ENCODE results near the gene MNAT1.

The MNAT1 gene

DNA sequence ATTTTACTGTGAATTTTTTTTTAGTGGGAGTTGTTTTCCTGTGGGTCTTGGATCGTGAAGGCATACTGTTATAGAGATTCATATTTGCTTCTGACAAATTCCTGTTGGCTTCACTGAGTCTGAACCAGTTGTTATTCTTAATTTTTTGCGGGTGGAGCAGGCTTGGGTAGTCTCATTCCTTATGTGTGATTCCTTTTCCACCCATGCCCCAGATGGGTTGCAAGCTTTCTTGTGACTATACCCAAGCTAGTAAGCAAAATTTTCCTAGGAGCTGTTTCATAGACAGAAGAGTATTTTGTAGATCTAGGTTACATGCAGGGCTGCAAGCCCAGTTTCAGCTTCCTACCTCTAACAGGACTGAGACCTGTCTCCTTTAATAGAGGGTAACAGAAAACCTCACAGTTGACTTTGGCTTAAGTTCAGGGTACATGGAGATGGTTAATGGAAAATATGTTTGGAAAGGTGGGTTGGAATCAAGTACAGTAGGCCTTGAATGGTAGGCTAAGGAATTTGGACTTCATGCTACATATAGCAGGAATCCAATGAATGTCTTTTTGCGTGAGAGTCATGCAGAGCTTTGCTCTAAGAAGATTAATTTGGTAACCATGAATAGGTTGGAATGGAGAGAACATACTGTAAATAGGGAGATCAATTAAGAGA, 217.3 kb downstream of the MNAT1 start:
- Histone ChIP-seq H3K9me3 (no peaks in the 10 kb centered on the region), H3K4me3 (ENCODE audit: low read depth in 1 of 2, low read length in 1 of 2) (no peak overlapping the region), H3K4me1 (ENCODE audit: control insufficient read depth in 1 of 2, insufficient read depth in 1 of 2, low read depth in 1 of 2, low read length in 1 of 2) (peaks cover 8 to 17% of the 10 kb centered on the region in 2 experiments), H3K36me3 (no peaks in the 10 kb centered on the region), H3K27ac (no peak overlapping the region), H3K27me3 (no peaks in the 10 kb centered on the region)
- TF ChIP-seq, protein P1, sequence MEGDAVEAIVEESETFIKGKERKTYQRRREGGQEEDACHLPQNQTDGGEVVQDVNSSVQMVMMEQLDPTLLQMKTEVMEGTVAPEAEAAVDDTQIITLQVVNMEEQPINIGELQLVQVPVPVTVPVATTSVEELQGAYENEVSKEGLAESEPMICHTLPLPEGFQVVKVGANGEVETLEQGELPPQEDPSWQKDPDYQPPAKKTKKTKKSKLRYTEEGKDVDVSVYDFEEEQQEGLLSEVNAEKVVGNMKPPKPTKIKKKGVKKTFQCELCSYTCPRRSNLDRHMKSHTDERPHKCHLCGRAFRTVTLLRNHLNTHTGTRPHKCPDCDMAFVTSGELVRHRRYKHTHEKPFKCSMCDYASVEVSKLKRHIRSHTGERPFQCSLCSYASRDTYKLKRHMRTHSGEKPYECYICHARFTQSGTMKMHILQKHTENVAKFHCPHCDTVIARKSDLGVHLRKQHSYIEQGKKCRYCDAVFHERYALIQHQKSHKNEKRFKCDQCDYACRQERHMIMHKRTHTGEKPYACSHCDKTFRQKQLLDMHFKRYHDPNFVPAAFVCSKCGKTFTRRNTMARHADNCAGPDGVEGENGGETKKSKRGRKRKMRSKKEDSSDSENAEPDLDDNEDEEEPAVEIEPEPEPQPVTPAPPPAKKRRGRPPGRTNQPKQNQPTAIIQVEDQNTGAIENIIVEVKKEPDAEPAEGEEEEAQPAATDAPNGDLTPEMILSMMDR (IDR thresholded peaks at IDR 0.05), result no peak

DNA sequence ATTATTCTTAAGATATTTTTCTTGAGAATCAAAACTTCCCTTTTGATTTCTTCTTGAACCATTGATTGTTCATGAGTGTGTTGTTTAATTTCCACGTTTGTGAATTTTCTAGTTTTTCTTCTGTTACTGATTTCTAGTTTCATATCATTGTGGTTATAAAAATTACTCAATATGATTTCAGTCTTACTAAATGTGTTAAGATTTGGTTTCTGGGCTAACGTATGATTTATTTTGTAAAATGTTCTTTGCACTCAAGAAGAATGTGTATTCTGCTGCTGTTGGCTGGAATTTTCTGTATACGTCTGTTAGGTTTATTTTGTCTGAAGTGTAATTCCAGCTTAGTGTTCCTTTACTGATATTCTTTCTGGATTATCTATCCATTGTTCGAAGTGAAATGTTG, 221.6 kb downstream of the MNAT1 start:
- no peak overlapping the region for H3K4me3 ChIP-seq (ENCODE audit: low read depth in 1 of 2, low read length in 1 of 2)
- H3K4me1 ChIP-seq (ENCODE audit: control insufficient read depth in 1 of 2, insufficient read depth in 1 of 2, low read depth in 1 of 2, low read length in 1 of 2), result no peaks in the 10 kb centered on the region
- TF ChIP-seq, protein P1 (IDR thresholded peaks at IDR 0.05), result no peak
- H3K36me3 ChIP-seq, result no peaks in the 10 kb centered on the region
- H3K27ac ChIP-seq, result no peak overlapping the region
- H3K9me3 ChIP-seq, result peaks cover 15% of the 10 kb centered on the region
- H3K27me3 ChIP-seq, result no peaks in the 10 kb centered on the region

DNA sequence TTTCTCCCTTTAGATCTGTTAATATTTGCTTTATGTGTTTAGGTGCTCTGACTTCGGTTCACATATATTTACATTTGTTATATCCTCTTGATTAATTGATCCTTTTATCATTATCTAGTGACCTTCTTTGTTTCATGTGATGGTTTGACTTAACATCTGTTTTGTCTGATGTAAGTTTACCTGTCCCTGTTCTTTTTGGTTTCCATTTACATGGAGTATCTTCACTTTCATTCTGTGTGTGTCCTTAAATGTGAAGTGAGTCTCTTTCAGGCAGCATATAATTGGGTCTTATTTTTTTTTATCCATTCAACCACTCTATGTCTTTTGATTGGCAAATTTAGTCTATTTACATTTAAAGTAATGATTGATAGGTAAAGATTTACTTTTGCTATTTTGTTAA, 222.1 kb downstream of the MNAT1 start:
- Histone ChIP-seq H3K27me3 (no peaks in the 10 kb centered on the region), H3K27ac (no peak overlapping the region), H3K9me3 (peaks cover 15% of the 10 kb centered on the region), H3K36me3 (no peaks in the 10 kb centered on the region), H3K4me3 (ENCODE audit: low read depth in 1 of 2, low read length in 1 of 2) (no peak overlapping the region), H3K4me1 (ENCODE audit: control insufficient read depth in 1 of 2, insufficient read depth in 1 of 2, low read depth in 1 of 2, low read length in 1 of 2) (no peaks in the 10 kb centered on the region)
- TF ChIP-seq, protein P1 (IDR thresholded peaks at IDR 0.05), result no peak

DNA sequence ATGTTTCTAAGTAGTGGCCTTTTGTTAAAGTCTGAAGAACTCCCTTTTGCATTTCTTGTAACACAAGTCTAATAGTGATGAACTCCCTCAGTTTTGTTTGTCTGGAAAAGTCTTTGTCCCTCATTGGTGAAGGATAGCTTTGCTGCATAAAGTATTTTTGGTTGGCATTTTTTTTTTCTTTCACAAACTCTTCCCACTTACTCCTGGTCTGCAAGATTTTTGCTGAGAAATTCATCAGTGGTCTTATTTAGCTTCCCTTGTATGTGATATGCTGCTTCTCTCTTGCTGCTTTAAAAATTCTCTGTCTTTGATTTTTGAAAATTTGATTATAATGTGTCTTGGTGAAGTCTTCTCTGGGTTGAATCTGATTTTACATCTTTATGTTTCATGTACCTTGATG, 223.6 kb downstream of the MNAT1 start:
- Histone ChIP-seq H3K9me3 (peaks cover 15% of the 10 kb centered on the region), H3K27ac (no peak overlapping the region), H3K36me3 (no peaks in the 10 kb centered on the region), H3K4me1 (ENCODE audit: control insufficient read depth in 1 of 2, insufficient read depth in 1 of 2, low read depth in 1 of 2, low read length in 1 of 2) (no peaks in the 10 kb centered on the region), H3K4me3 (ENCODE audit: low read depth in 1 of 2, low read length in 1 of 2) (no peak overlapping the region), H3K27me3 (no peaks in the 10 kb centered on the region)
- TF ChIP-seq, protein P1 (IDR thresholded peaks at IDR 0.05), result no peak

DNA sequence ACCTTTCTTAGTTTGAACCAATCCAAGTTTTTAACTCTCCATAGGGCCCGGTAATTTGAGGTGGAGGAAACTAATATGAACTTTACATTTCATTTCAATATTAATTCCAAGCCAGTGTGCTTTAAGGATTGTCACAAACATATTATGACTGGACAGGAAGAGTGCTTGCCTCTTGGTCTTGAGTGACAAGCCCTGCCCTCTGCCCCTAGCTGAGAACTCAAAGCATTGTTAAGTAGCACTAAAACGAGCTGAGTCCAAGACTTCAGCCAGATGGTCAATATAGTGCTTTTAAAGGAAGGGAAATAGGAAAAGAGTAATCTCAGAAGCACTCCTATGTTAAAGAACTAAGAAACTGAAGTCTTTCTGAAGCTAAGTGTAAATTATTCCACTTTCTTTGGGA, 229.2 kb downstream of the MNAT1 start:
- Histone ChIP-seq H3K27me3 (no peaks in the 10 kb centered on the region), H3K4me1 (ENCODE audit: control insufficient read depth in 1 of 2, insufficient read depth in 1 of 2, low read depth in 1 of 2, low read length in 1 of 2) (no peaks in the 10 kb centered on the region), H3K4me3 (ENCODE audit: low read depth in 1 of 2, low read length in 1 of 2) (no peak overlapping the region), H3K9me3 (peaks cover 5% of the 10 kb centered on the region), H3K36me3 (no peaks in the 10 kb centered on the region), H3K27ac (no peak overlapping the region)
- TF ChIP-seq, protein P1 (IDR thresholded peaks at IDR 0.05), result no peak

Measured in neutrophil (primary cell).